Glutamatergic neuron (in vitro differentiated cells): ENCODE results near the gene N4BP2L1. TPM values are rescaled to one million over a fixed set of nuclear protein-coding genes. Genes with fewer than 3 reads are reported as not detected.

ENCODE experiments used
- DNase-seq: peaks from one replicate; pipeline ENCODE4 v3.0.0; 2022
- H3K27ac Mint-ChIP-seq: one replicate; pipeline ENCODE4 v1.8.0; 2020; ENCODE audit warnings: mild to moderate bottlenecking, mixed read lengths, inconsistent platforms; ENCODE audit not compliant: unreplicated experiment
- H3K27me3 Mint-ChIP-seq: one replicate; pipeline ENCODE4 v1.8.0; 2020; ENCODE audit warnings: mild to moderate bottlenecking, moderate library complexity, mixed read lengths, inconsistent platforms; ENCODE audit not compliant: unreplicated experiment
- H3K36me3 Mint-ChIP-seq: one replicate; pipeline ENCODE4 v1.8.0; 2020; ENCODE audit warnings: mild to moderate bottlenecking, mixed read lengths, inconsistent platforms; ENCODE audit not compliant: unreplicated experiment
- H3K4me1 Mint-ChIP-seq: one replicate; pipeline ENCODE4 v1.8.0; 2020; ENCODE audit warnings: mild to moderate bottlenecking, low read depth, mixed read lengths, inconsistent platforms; ENCODE audit not compliant: unreplicated experiment
- H3K4me3 Mint-ChIP-seq: one replicate; pipeline ENCODE4 v1.8.0; 2020; ENCODE audit warnings: mild to moderate bottlenecking, mixed read lengths, inconsistent platforms; ENCODE audit not compliant: unreplicated experiment
- H3K9me3 Mint-ChIP-seq: one replicate; pipeline ENCODE4 v1.8.0; 2020; ENCODE audit warnings: mild to moderate bottlenecking, moderate library complexity, mixed read lengths, inconsistent platforms; ENCODE audit not compliant: unreplicated experiment
- total RNA-seq: library from RNA; stranded (reverse); fragmentation: NEBNext Ultra II Directional; extraction: Animal tissue kit (Norgen Biotek cat#: 25700); gene quantifications from one replicate; pipeline ENCODE4 v1.2.1, GENCODE V29; 2021; ENCODE audit not compliant: unreplicated experiment
- TF ChIP-seq, protein P1 (sequence below): fragments of 200-600 bp; sonication (generic); IDR thresholded peaks from one replicate; pipeline ENCODE4 v1.5.0; 2021; ENCODE audit not compliant: partially characterized antibody, unreplicated experiment

N4BP2L1 gene
- total RNA-seq, 1 donor from 2014 or later, result 1.9 TPM

- Mint-ChIP-seq H3K27ac (no peak overlapping the region), H3K9me3 (peaks cover 4% of the 10 kb centered on the region), H3K27me3 (peaks cover 4% of the 10 kb centered on the region), H3K4me3 (no peak overlapping the region), H3K36me3 (peaks cover 4% of the 10 kb centered on the region), H3K4me1 (peaks cover 17% of the 10 kb centered on the region)
- TF ChIP-seq, protein P1, sequence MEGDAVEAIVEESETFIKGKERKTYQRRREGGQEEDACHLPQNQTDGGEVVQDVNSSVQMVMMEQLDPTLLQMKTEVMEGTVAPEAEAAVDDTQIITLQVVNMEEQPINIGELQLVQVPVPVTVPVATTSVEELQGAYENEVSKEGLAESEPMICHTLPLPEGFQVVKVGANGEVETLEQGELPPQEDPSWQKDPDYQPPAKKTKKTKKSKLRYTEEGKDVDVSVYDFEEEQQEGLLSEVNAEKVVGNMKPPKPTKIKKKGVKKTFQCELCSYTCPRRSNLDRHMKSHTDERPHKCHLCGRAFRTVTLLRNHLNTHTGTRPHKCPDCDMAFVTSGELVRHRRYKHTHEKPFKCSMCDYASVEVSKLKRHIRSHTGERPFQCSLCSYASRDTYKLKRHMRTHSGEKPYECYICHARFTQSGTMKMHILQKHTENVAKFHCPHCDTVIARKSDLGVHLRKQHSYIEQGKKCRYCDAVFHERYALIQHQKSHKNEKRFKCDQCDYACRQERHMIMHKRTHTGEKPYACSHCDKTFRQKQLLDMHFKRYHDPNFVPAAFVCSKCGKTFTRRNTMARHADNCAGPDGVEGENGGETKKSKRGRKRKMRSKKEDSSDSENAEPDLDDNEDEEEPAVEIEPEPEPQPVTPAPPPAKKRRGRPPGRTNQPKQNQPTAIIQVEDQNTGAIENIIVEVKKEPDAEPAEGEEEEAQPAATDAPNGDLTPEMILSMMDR, result no peak
- DNase-seq, result no peak
These were observed 14.6 kb downstream of the N4BP2L1 start for GRCh38 chr13:32413284-32413683.

DNA sequence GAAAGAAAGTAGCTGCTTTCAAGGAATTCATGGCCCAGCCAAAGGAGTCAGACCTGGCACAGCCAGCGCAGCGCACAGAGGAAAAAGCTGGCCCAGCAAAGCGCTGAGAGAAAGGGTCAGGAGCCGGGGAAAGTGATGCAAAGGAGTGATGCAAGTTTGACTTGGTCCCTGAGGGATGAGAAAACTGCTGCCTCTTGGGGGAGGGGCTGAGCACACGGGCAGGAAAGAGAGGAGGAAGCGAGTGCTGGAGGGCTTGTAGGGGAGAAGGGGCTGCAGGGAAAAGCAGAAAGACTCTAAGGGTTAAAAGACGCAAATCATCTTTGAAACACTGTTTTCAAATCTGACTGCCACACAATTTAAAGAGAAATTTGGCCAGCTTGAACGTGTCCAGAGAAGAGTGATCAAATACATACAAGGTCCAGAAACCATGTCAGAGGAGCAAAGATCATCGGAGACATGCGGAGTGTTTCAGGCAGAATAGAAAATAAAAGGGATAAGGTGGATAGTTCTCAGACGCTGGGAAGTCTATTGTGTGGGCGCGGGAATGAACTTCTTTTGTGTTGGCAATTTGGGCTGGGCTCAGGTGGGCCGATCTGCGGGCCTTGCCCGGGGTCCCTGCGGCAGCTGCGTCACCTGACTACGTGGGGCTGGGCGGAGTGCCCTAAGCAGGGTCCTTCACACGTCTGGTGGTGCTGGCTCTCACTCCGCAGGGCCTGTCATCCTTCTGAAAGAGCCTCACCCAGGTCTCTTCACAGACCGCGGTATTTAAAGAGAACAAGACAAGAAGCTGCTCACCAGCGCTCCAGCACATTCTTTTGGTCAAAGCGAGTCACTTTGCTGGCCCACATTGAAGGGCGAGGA, 18.1 kb downstream of the N4BP2L1 start:
- peak overlapping the region; percentile 78 for H3K27ac Mint-ChIP-seq
- peaks cover 4% of the 10 kb centered on the region for H3K27me3 Mint-ChIP-seq
- H3K4me1 Mint-ChIP-seq, result peaks cover 17% of the 10 kb centered on the region
- DNase-seq, result peak; percentile 62
- TF ChIP-seq, protein P1, result no peak
- H3K36me3 Mint-ChIP-seq, result no peaks in the 10 kb centered on the region
- H3K9me3 Mint-ChIP-seq, result peaks cover 1% of the 10 kb centered on the region
- peak overlapping the region; percentile 88 for H3K4me3 Mint-ChIP-seq

DNA sequence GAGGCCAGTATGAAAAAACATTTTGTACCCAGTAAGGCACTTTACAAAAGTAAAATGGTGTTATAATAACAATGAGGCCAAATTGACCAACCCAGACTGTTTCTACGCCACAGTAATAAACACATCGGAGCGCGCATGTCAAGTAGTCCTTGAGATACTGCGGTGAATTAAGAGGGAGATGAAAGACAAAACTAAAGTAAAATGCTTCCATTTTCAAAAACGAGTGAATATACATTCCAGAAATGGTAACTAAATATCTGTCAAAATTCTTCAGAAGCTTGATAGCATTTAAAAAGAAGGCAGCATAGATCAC, 19.0 kb downstream of the N4BP2L1 start:
- Mint-ChIP-seq H3K4me1 (peaks cover 17% of the 10 kb centered on the region), H3K9me3 (peaks cover 1% of the 10 kb centered on the region), H3K36me3 (no peaks in the 10 kb centered on the region), H3K27ac (peak overlapping the region; percentile 78), H3K4me3 (peak overlapping the region; percentile 88), H3K27me3 (peaks cover 4% of the 10 kb centered on the region)
- TF ChIP-seq, protein P1, result no peak
- no peak for DNase-seq

GRCh38 chr13:32408296-32409000, 19.5 kb downstream of the N4BP2L1 start:
- Mint-ChIP-seq H3K9me3 (peaks cover 1% of the 10 kb centered on the region), H3K27me3 (peaks cover 4% of the 10 kb centered on the region), H3K4me1 (peaks cover 17% of the 10 kb centered on the region), H3K27ac (no peak overlapping the region), H3K36me3 (no peaks in the 10 kb centered on the region), H3K4me3 (no peak overlapping the region)
- no peak for DNase-seq
- TF ChIP-seq, protein P1, result no peak

GRCh38 chr13:32407854-32408253, 20.1 kb downstream of the N4BP2L1 start:
- Mint-ChIP-seq H3K4me1 (peaks cover 17% of the 10 kb centered on the region), H3K36me3 (no peaks in the 10 kb centered on the region), H3K27ac (no peak overlapping the region), H3K9me3 (peaks cover 1% of the 10 kb centered on the region), H3K4me3 (no peak overlapping the region), H3K27me3 (peaks cover 4% of the 10 kb centered on the region)
- DNase-seq, result no peak
- TF ChIP-seq, protein P1, result no peak
